IMR-90 (cell line): ENCODE data around the gene LBH. TPM values are rescaled to one million over a fixed set of nuclear protein-coding genes. Genes with fewer than 3 reads are reported as not detected.

Experiments used
- ATAC-seq: fragments of 200-7000 bp; cut with Tn5 transposase; 2 replicates; pipeline ENCODE4 v1.9.1; 2020; ENCODE audit warnings: low read depth, mild to moderate bottlenecking, moderate library complexity
- BruUV-seq: library from RNA; stranded (reverse); fragments of 400-500 nt; replicated peaks from 2 replicates; lab custom pipeline; 2021; lab: Mats Ljungman, UMichigan
- CTCF ChIA-PET: fragments of 300-600 bp; formaldehyde crosslinking; extraction: SDS; loops from one replicate; lab custom pipeline; 2021; ENCODE audit warnings: antibody characterized with exemption; lab: Yijun Ruan, JAX
- POLR2A ChIA-PET: fragments of 300-600 bp; sonication (Branson Sonifier 250); formaldehyde crosslinking; loops from one replicate; lab custom pipeline; 2022; ENCODE audit warnings: antibody characterized with exemption; ENCODE audit not compliant: unreplicated experiment; lab: Charles Lee
- DNase-seq: peaks from one replicate; pipeline ENCODE4 v3.0.0; 2013
- H2AFZ ChIP-seq: replicated peaks from 2 replicates; pipeline ENCODE3; 2013; ENCODE audit warnings: low read length, mild to moderate bottlenecking; ENCODE audit not compliant: poor library complexity
- H2AK5ac ChIP-seq: 2 replicates; pipeline ENCODE4 v1.6.1; 2013; ENCODE audit warnings: low read depth, low read length, inconsistent platforms
- H2AK9ac ChIP-seq: replicated peaks from 2 replicates; pipeline ENCODE3; 2013; ENCODE audit warnings: mild to moderate bottlenecking, low read depth, low read length, moderate library complexity; ENCODE audit not compliant: poor library complexity
- H2BK120ac ChIP-seq: 2 replicates; pipeline ENCODE4 v1.6.1; 2013; ENCODE audit warnings: low read depth, low read length, inconsistent platforms
- H2BK15ac ChIP-seq: 3 replicates; pipeline ENCODE4 v1.6.1; 2013; ENCODE audit warnings: low read depth, low read length, inconsistent platforms
- H2BK20ac ChIP-seq: 2 replicates; pipeline ENCODE4 v1.6.1; 2013; ENCODE audit warnings: low read depth, mild to moderate bottlenecking, inconsistent platforms, low read length, moderate library complexity
- H2BK5ac ChIP-seq: 2 replicates; pipeline ENCODE4 v1.6.1; 2013; ENCODE audit warnings: mild to moderate bottlenecking, low read depth, low read length, inconsistent platforms; ENCODE audit not compliant: poor library complexity, severe bottlenecking
- H3K14ac ChIP-seq: replicated peaks from 2 replicates; pipeline ENCODE4 v1.6.1; 2013; ENCODE audit warnings: low read depth, low read length, inconsistent platforms
- H3K18ac ChIP-seq: 2 replicates; pipeline ENCODE4 v1.6.1; 2013; ENCODE audit warnings: low read depth, low read length, control low read depth
- H3K23ac ChIP-seq: 2 replicates; pipeline ENCODE4 v1.6.1; 2013; ENCODE audit warnings: low read depth, low read length, inconsistent platforms
- H3K27ac ChIP-seq: 2 replicates; pipeline ENCODE4 v1.5.1; 2013; ENCODE audit warnings: mild to moderate bottlenecking, control low read depth, low read length; ENCODE audit not compliant: insufficient read depth
- H3K27me3 ChIP-seq: 2 replicates; pipeline ENCODE4 v1.6.1; 2013; ENCODE audit warnings: low read length; ENCODE audit not compliant: control insufficient read depth, insufficient read depth
- H3K36me3 ChIP-seq: 2 replicates; pipeline ENCODE4 v1.6.1; 2013; ENCODE audit warnings: low read length, mixed read lengths; ENCODE audit not compliant: control insufficient read depth, insufficient read depth
- H3K4ac ChIP-seq: 2 replicates; pipeline ENCODE4 v1.6.1; 2013; ENCODE audit warnings: low read depth, low read length, inconsistent platforms
- H3K4me1 ChIP-seq: 2 replicates; pipeline ENCODE4 v1.6.1; 2013; ENCODE audit warnings: low read length, mixed read lengths; ENCODE audit not compliant: control insufficient read depth, insufficient read depth
- H3K4me2 ChIP-seq: 2 replicates; pipeline ENCODE4 v1.6.1; 2013; ENCODE audit warnings: low read depth, mild to moderate bottlenecking, control low read depth, low read length, moderate library complexity
- H3K4me3 ChIP-seq: 2 replicates; pipeline ENCODE4 v1.5.1; 2013; ENCODE audit warnings: low read depth, mild to moderate bottlenecking, control low read depth, low read length, moderate library complexity; ENCODE audit not compliant: insufficient read depth
- H3K56ac ChIP-seq: 2 replicates; pipeline ENCODE4 v1.6.1; 2013; ENCODE audit warnings: low read length, inconsistent platforms; ENCODE audit not compliant: insufficient read depth; ENCODE audit errors: extremely low read depth
- H3K79me1 ChIP-seq, 2 experiments: 2 replicates each; pipeline ENCODE4 v1.6.1; 2013; ENCODE audit warnings: low read length in 2 of 2, inconsistent platforms in 1 of 2, low read depth in 1 of 2
- H3K9ac ChIP-seq: 2 replicates; pipeline ENCODE4 v1.6.1; 2013; ENCODE audit warnings: low read depth, low read length, control low read depth
- H3K9me1 ChIP-seq: 2 replicates; pipeline ENCODE4 v1.6.1; 2013; ENCODE audit warnings: low read length, inconsistent platforms; ENCODE audit not compliant: insufficient read depth
- H3K9me3 ChIP-seq: 2 replicates; pipeline ENCODE4 v1.6.1; 2013; ENCODE audit warnings: low read length; ENCODE audit not compliant: control insufficient read depth, insufficient read depth
- H4K20me1 ChIP-seq: 2 replicates; pipeline ENCODE4 v1.6.1; 2013; ENCODE audit warnings: low read length, inconsistent platforms; ENCODE audit not compliant: insufficient read depth
- H4K5ac ChIP-seq: 2 replicates; pipeline ENCODE4 v1.6.1; 2013; ENCODE audit warnings: mild to moderate bottlenecking, low read depth, low read length, control low read depth
- H4K8ac ChIP-seq, 2 experiments: 2 replicates each; pipeline ENCODE4 v1.6.1; 2013; ENCODE audit warnings: low read depth in 2 of 2, low read length in 2 of 2, control low read depth in 1 of 2, inconsistent platforms in 1 of 2
- H4K91ac ChIP-seq: 2 replicates; pipeline ENCODE4 v1.6.1; 2013; ENCODE audit warnings: low read depth, low read length, inconsistent platforms; ENCODE audit not compliant: insufficient read depth
- CEBPB ChIP-seq: IDR thresholded peaks from 2 replicates; pipeline ENCODE4 v1.6.1; 2012; ENCODE audit warnings: low read depth, low read length, improper control_type of control experiment
- MAFK ChIP-seq: IDR thresholded peaks from 2 replicates; pipeline ENCODE4 v1.6.1; 2012; ENCODE audit warnings: low read depth, low read length, improper control_type of control experiment
- MAZ ChIP-seq: IDR thresholded peaks from 2 replicates; pipeline ENCODE4 v1.6.1; 2012; ENCODE audit warnings: low read depth, mild to moderate bottlenecking, low read length, improper control_type of control experiment, moderate library complexity, borderline replicate concordance
- MXI1 ChIP-seq: IDR thresholded peaks from 2 replicates; pipeline ENCODE4 v1.6.1; 2012; ENCODE audit warnings: low read depth, mild to moderate bottlenecking, low read length, moderate library complexity, borderline replicate concordance
- NFE2L2 ChIP-seq: fragments of 150-350 bp; IDR thresholded peaks from 2 replicates; pipeline ENCODE4 v1.6.1; 2016; ENCODE audit warnings: low read depth, mild to moderate bottlenecking, low read length
- WGBS, 2 experiments: methylation state at CpG; one replicate each; pipeline versions ENCODE4 v1.1.5 to v1.1.7; 2013; ENCODE audit warnings: missing lambda C conversion rate in 2 of 2; ENCODE audit not compliant: insufficient read length in 1 of 2; ENCODE audit errors: extremely low coverage in 2 of 2; 5-methylcytosine and 5-hydroxymethylcytosine counted together
- dilution Hi-C: fragments of 300-500 bp; cut with HindIII; formaldehyde crosslinking; loops from one replicate; pipeline ENCODE4 v1.14.3; 2018; ENCODE audit warnings: low sequenced_read_pairs; ENCODE audit not compliant: unreplicated experiment
- in situ Hi-C: fragments of 300-500 bp; cut with MboI; formaldehyde crosslinking; loops from 3 replicates; pipeline ENCODE4 v1.14.3; 2019; ENCODE audit warnings: low sequenced_read_pairs, inconsistent platforms, mixed read lengths
- intact Hi-C: fragments of 100-400 bp; cut with micrococcal nuclease; formaldehyde crosslinking; loops from 2 replicates; pipeline ENCODE4 v1.10.0; 2022
- polyA plus RNA-seq, 3 experiments: library from polyadenylated mRNA; depleted of rRNA; stranded (reverse); fragments of >200 nt; gene quantifications; 2 replicates each; pipeline ENCODE4 v1.2.3, GENCODE V29; 2012; ENCODE audit warnings: low replicate concordance in 1 of 3
- total RNA-seq: library from RNA; depleted of rRNA; stranded (reverse); fragments of >200 nt; gene quantifications from 2 replicates; pipeline ENCODE4 v1.2.3, GENCODE V29; 2012

Gene LBH
- total and polyA plus RNA-seq, 2 of the 4 experiments (the other 2 are of a cell fraction) = 158 to 202 TPM

- Histone ChIP-seq H3K9ac (no peak overlapping the region), H3K9me3 (no peaks in the 10 kb centered on the region), H3K4me3 (no peak overlapping the region), H3K9me1 (peaks cover 11% of the 10 kb centered on the region; the same call in 1 of the 2 replicates), H3K79me1 (no peaks in the 10 kb centered on the region), H3K27ac (peak overlapping the region; percentile 13; the same call in 1 of the 2 replicates), H2BK15ac (peak overlapping the region; percentile 12; the same call in 2 of the 3 replicates), H3K56ac (no peak overlapping the region), H2AK9ac (no peak overlapping the region), H3K4me1 (peaks cover 21% of the 10 kb centered on the region), H3K36me3 (no peaks in the 10 kb centered on the region), H2AFZ (no peak overlapping the region), H3K14ac (0 out of 2 replicates have a peak overlapping the region, but pooled peaks have one; percentile 10), H2BK20ac (peak overlapping the region; percentile 50), H3K4me2 (no peak overlapping the region), H3K18ac (peak overlapping the region; percentile 84; the same call in 1 of the 2 replicates), H4K5ac (peak overlapping the region; percentile 41), H3K23ac (0 out of 2 replicates have a peak overlapping the region, but pooled peaks have one; percentile 4), H2BK5ac (peak overlapping the region; percentile 22), H3K4ac (peak overlapping the region; percentile 75), H4K91ac (peak overlapping the region; percentile 66), H3K27me3 (no peaks in the 10 kb centered on the region), H2BK120ac (peak overlapping the region; percentile 45), H4K20me1 (no peaks in the 10 kb centered on the region), H2AK5ac (peak overlapping the region; percentile 73; the same call in 1 of the 2 replicates), H4K8ac (peak overlapping the region; percentile 17 to 50; a peak in 2 of 4 replicates)
- 50% methylated on average over 2 of the region's 8 CpGs; no CpG with 5 or more reads in 1 of the 2 experiments for WGBS, 2 experiments
- POLR2A ChIA-PET = interaction anchor here (0.9 kb wide), 1 partner anchor 50 kb away, joined by 24 read pairs; no protein-coding TSS in a partner anchor
- DNase-seq (no peak), ATAC-seq (peak; percentile 55)
- dilution Hi-C loops = no loop called here
- in situ Hi-C loops = no loop called here
- CTCF ChIA-PET = interaction anchor here (0.5 to 0.8 kb wide), 2 partner anchors 15 to 116 kb away, joined by 4 read pairs; no protein-coding TSS in a partner anchor
- intact Hi-C loops = loop anchor here (1.0 kb wide), 1 partner anchor 7 kb away; no protein-coding TSS in a partner anchor
- TF ChIP-seq MAFK = no peak
- no peak for TF ChIP-seq NFE2L2
- TF ChIP-seq CEBPB = no peak
- no peak for TF ChIP-seq MXI1
- TF ChIP-seq MAZ = no peak
- BruUV-seq = no TSS peak
These were observed 49.5 kb downstream of the LBH start for GRCh38 chr2:30280596-30281434.
